Measurements from ENCODE around the gene CDH22. TPM values are rescaled to one million over a fixed set of nuclear protein-coding genes. Genes with fewer than 3 reads are reported as not detected.

Gene CDH22
- total and polyA plus RNA-seq, 4 donors = 0.03 to 0.25 (median 0.09) TPM

DNA sequence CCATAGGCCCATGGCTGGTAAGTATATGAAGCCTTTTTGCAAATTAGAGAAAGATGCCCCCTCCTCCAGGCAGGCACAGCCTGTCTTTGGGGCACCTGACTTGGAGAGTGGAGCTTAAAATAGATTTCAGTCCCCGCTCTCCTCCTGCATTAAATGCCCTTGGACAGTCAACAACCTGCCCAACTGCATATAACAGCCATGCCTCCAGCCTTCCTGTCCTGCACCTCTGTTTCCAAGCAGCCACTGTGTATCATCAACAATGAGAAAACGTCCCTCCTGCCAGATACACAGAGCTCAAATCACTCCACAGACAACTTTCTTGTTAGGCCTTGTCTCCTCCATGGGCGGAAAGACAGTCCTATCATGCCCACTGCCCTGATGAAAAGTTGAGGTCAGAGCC lies 3.4 kb downstream of the CDH22 start:
- Histone ChIP-seq H3K27ac (ENCODE audit: low read depth in 1 of 2, low read length in 1 of 2) (no peak overlapping the region), H3K4me1 (ENCODE audit: control insufficient read depth in 5 of 5, insufficient read depth in 5 of 5, low read length in 5 of 5) (peaks cover 0 to 20% (median 0%) of the 10 kb centered on the region in 5 donors), H3K27me3 (ENCODE audit: control insufficient read depth in 3 of 3, insufficient read depth in 3 of 3, low read length in 2 of 3) (peaks cover 4 to 48% (median 32%) of the 10 kb centered on the region in 3 donors), H3K36me3 (ENCODE audit: control insufficient read depth in 4 of 4, insufficient read depth in 4 of 4, low read length in 4 of 4) (no peaks in the 10 kb centered on the region), H3K4me3 (no peak overlapping the region), H3K9me3 (ENCODE audit: control insufficient read depth in 4 of 4, insufficient read depth in 3 of 4, low read length in 3 of 4) (no peaks in the 10 kb centered on the region), H3K9ac (ENCODE audit: insufficient read depth in 1 of 2, low read length in 2 of 2) (no peak overlapping the region)
- no peak for ATAC-seq (ENCODE audit: insufficient read depth, low FRiP score)
- TF ChIP-seq, protein P1, sequence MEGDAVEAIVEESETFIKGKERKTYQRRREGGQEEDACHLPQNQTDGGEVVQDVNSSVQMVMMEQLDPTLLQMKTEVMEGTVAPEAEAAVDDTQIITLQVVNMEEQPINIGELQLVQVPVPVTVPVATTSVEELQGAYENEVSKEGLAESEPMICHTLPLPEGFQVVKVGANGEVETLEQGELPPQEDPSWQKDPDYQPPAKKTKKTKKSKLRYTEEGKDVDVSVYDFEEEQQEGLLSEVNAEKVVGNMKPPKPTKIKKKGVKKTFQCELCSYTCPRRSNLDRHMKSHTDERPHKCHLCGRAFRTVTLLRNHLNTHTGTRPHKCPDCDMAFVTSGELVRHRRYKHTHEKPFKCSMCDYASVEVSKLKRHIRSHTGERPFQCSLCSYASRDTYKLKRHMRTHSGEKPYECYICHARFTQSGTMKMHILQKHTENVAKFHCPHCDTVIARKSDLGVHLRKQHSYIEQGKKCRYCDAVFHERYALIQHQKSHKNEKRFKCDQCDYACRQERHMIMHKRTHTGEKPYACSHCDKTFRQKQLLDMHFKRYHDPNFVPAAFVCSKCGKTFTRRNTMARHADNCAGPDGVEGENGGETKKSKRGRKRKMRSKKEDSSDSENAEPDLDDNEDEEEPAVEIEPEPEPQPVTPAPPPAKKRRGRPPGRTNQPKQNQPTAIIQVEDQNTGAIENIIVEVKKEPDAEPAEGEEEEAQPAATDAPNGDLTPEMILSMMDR (IDR thresholded peaks at IDR 0.05; ENCODE audit: control extremely low read depth, extremely low read depth) = no peak
- no peak for DNase-seq
- WGBS, 2 donors = 72 to 76% methylated on average over 3 of the region's 3 CpGs

GRCh38 chr20:46304361-46304760 lies 3.9 kb downstream of the CDH22 start:
- H3K9me3 ChIP-seq (ENCODE audit: control insufficient read depth in 4 of 4, insufficient read depth in 3 of 4, low read length in 3 of 4) = no peaks in the 10 kb centered on the region
- peaks cover 4 to 43% (median 27%) of the 10 kb centered on the region in 3 donors for H3K27me3 ChIP-seq (ENCODE audit: control insufficient read depth in 3 of 3, insufficient read depth in 3 of 3, low read length in 2 of 3)
- H3K9ac ChIP-seq (ENCODE audit: insufficient read depth in 1 of 2, low read length in 2 of 2) = no peak overlapping the region
- WGBS, 2 donors = 71 to 77% methylated on average over 4 of the region's 4 CpGs
- ATAC-seq (ENCODE audit: insufficient read depth, low FRiP score) (no peak), DNase-seq (no peak)
- H3K4me1 ChIP-seq (ENCODE audit: control insufficient read depth in 5 of 5, insufficient read depth in 5 of 5, low read length in 5 of 5) = peaks cover 0 to 20% (median 0%) of the 10 kb centered on the region in 5 donors
- H3K27ac ChIP-seq (ENCODE audit: low read depth in 1 of 2, low read length in 1 of 2) = no peak overlapping the region
- TF ChIP-seq, protein P1 (IDR thresholded peaks at IDR 0.05; ENCODE audit: control extremely low read depth, extremely low read depth) = no peak
- H3K4me3 ChIP-seq = no peak overlapping the region
- H3K36me3 ChIP-seq (ENCODE audit: control insufficient read depth in 4 of 4, insufficient read depth in 4 of 4, low read length in 4 of 4) = no peaks in the 10 kb centered on the region

DNA sequence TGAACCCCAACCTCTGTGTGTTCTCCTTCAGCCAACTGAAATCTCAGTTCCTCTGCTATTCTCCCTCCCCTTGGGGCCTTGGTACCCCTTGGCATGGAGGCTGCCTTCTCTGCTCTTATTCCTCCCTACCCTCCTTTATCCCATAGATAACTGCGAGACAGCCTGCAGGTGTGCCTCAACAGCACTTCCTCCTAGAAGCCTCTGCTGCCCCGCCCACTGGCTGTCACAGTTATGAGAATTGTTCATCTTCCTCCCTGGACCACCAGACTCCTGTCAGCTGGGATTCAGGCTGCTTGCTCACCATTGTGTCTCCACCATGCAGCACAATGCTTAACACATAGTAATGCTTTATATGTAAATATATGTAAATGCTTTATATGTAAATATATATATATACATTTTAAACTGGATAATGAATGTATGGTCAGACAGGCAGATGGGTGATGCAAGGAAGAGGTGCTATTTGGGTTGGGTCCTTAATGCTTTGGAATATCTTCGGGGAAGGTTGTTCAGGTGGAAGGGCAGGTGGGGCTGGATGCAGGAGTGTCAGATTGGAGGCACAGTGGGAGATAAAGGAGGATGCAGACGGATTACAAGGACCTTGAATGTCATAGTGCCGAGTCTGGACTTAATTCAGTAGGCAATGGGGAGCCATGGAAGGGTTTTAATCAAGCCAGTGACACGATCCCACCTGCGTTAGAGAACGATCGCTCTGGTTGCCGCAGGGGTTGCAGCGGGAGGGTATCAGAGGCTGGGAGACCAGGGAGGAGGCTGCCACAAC lies 4.9 kb downstream of the CDH22 start:
- no peak for DNase-seq
- no peak overlapping the region for H3K27ac ChIP-seq (ENCODE audit: low read depth in 1 of 2, low read length in 1 of 2)
- H3K4me3 ChIP-seq = no peak overlapping the region
- H3K36me3 ChIP-seq (ENCODE audit: control insufficient read depth in 4 of 4, insufficient read depth in 4 of 4, low read length in 4 of 4) = no peaks in the 10 kb centered on the region
- 72 to 79% methylated on average over 11 of the region's 11 CpGs for WGBS, 2 donors
- H3K9ac ChIP-seq (ENCODE audit: insufficient read depth in 1 of 2, low read length in 2 of 2) = no peak overlapping the region
- H3K27me3 ChIP-seq (ENCODE audit: control insufficient read depth in 3 of 3, insufficient read depth in 3 of 3, low read length in 2 of 3) = peaks cover 4 to 35% (median 23%) of the 10 kb centered on the region in 3 donors
- H3K9me3 ChIP-seq (ENCODE audit: control insufficient read depth in 4 of 4, insufficient read depth in 3 of 4, low read length in 3 of 4) = peaks cover 0 to 1% (median 0%) of the 10 kb centered on the region in 4 donors
- peaks cover 0 to 20% (median 0%) of the 10 kb centered on the region in 5 donors for H3K4me1 ChIP-seq (ENCODE audit: control insufficient read depth in 5 of 5, insufficient read depth in 5 of 5, low read length in 5 of 5)
- ATAC-seq (ENCODE audit: insufficient read depth, low FRiP score) = no peak
- TF ChIP-seq, protein P1 (IDR thresholded peaks at IDR 0.05; ENCODE audit: control extremely low read depth, extremely low read depth) = no peak

All from lung (tissue), 12 donors.